Parathyroid adenoma (tissue), 2 donors: ENCODE measurements around the gene AKR1C3.
"Not testable (repeated sequence)": the region's sequence is repeated elsewhere in the genome, so short reads cannot be mapped to it uniquely, and the experiment has no call there.

Experiments
- H2AFZ ChIP-seq: fragments of 300-600 bp; sonication (generic); one replicate; pipeline ENCODE4 v1.7.0; 2017; ENCODE audit warnings: antibody characterized with exemption, mild to moderate bottlenecking
- H3K27ac ChIP-seq: fragments of 300-600 bp; sonication (generic); one replicate; pipeline ENCODE4 v1.7.0; 2017
- H3K27me3 ChIP-seq: fragments of 300-600 bp; sonication (generic); one replicate; pipeline ENCODE4 v1.7.0; 2017; ENCODE audit warnings: low read length; ENCODE audit not compliant: control insufficient read depth, insufficient read depth
- H3K36me3 ChIP-seq: fragments of 300-600 bp; sonication (generic); one replicate; pipeline ENCODE4 v1.7.0; 2017; ENCODE audit warnings: low read length; ENCODE audit not compliant: control insufficient read depth, insufficient read depth
- H3K4me1 ChIP-seq: fragments of 300-600 bp; sonication (generic); one replicate; pipeline ENCODE4 v1.7.0; 2017; ENCODE audit warnings: control low read depth
- H3K4me2 ChIP-seq: fragments of 300-600 bp; sonication (generic); one replicate; pipeline ENCODE4 v1.7.0; 2017; ENCODE audit warnings: low read length
- H3K4me3 ChIP-seq: fragments of 300-600 bp; sonication (generic); one replicate; pipeline ENCODE4 v1.7.0; 2017; ENCODE audit warnings: low read depth, low read length
- H3K79me2 ChIP-seq: fragments of 300-600 bp; sonication (generic); one replicate; pipeline ENCODE4 v1.7.0; 2017; ENCODE audit warnings: control low read depth
- H3K9ac ChIP-seq: fragments of 300-600 bp; sonication (generic); one replicate; pipeline ENCODE4 v1.7.0; 2017; ENCODE audit warnings: mild to moderate bottlenecking
- H3K9me3 ChIP-seq: fragments of 300-600 bp; sonication (generic); one replicate; pipeline ENCODE4 v1.7.0; 2017; ENCODE audit warnings: low read length; ENCODE audit not compliant: control insufficient read depth
- CTCF ChIP-seq: fragments of 300-600 bp; sonication (generic); IDR thresholded peaks from one replicate; pipeline ENCODE4 v1.7.0; 2017; ENCODE audit warnings: antibody characterized with exemption, mild to moderate bottlenecking
- donor health status: primary hyperparathyroidism.

AKR1C3 gene

GRCh38 chr10:5094265-5095205 is at the start of gene AKR1C3:
Gene AKR1C3 (plus strand): TSS chr10:5094414. CDS start chr10:5094445, 31 bp downstream.
- no peaks in the 10 kb centered on the region for H3K27me3 ChIP-seq
- H3K4me2 ChIP-seq, result peak within 1 kb of the TSS; percentile 57
- no peak within 1 kb of the TSS for H3K27ac ChIP-seq
- H3K9me3 ChIP-seq, result no peaks in the 10 kb centered on the region
- peak within 1 kb of the TSS; percentile 44 for H2AFZ ChIP-seq
- TF ChIP-seq CTCF, result peak; percentile 70
- peak within 1 kb of the TSS; percentile 57 for H3K4me3 ChIP-seq
- H3K36me3 ChIP-seq, result no peaks in the 10 kb centered on the region
- H3K79me2 ChIP-seq, result no peaks in the 10 kb centered on the region
- no peak within 1 kb of the TSS for H3K9ac ChIP-seq
- no peaks in the 10 kb centered on the region for H3K4me1 ChIP-seq

GRCh38 chr10:5045095-5045494 is 49.1 kb upstream of the AKR1C3 start:
- Histone ChIP-seq H3K9ac (no peak overlapping the region), H3K27me3 (no peaks in the 10 kb centered on the region), H3K4me2 (no peak overlapping the region), H3K79me2 (no peaks in the 10 kb centered on the region), H3K9me3 (no peaks in the 10 kb centered on the region), H3K27ac (no peak overlapping the region), H3K4me3 (no peak overlapping the region), H3K4me1 (peaks cover 4% of the 10 kb centered on the region), H2AFZ (peak overlapping the region; percentile 38), H3K36me3 (no peaks in the 10 kb centered on the region)
- TF ChIP-seq CTCF, result no peak

GRCh38 chr10:5046410-5046809 is 47.8 kb upstream of the AKR1C3 start:
- H3K27ac ChIP-seq, result no peak overlapping the region
- H3K4me2 ChIP-seq, result no peak overlapping the region
- no peaks in the 10 kb centered on the region for H3K27me3 ChIP-seq
- H3K4me3 ChIP-seq, result no peak overlapping the region
- no peak overlapping the region for H2AFZ ChIP-seq
- peaks cover 4% of the 10 kb centered on the region for H3K4me1 ChIP-seq
- H3K79me2 ChIP-seq, result no peaks in the 10 kb centered on the region
- H3K36me3 ChIP-seq, result no peaks in the 10 kb centered on the region
- H3K9ac ChIP-seq, result no peak overlapping the region
- no peak for TF ChIP-seq CTCF
- no peaks in the 10 kb centered on the region for H3K9me3 ChIP-seq

- not testable (repeated sequence) for H3K27me3 ChIP-seq, H3K4me1 ChIP-seq, H3K27ac ChIP-seq
Observed at GRCh38 chr10:5047055-5047454, 47.2 kb upstream of the AKR1C3 start.

GRCh38 chr10:5047912-5048628 is 46.1 kb upstream of the AKR1C3 start:
- Histone ChIP-seq H3K4me1 (peaks cover 4% of the 10 kb centered on the region), H3K4me3 (no peak overlapping the region), H3K27me3 (no peaks in the 10 kb centered on the region), H2AFZ (no peak overlapping the region), H3K27ac (no peak overlapping the region), H3K4me2 (no peak overlapping the region), H3K9me3 (no peaks in the 10 kb centered on the region), H3K79me2 (no peaks in the 10 kb centered on the region), H3K9ac (no peak overlapping the region), H3K36me3 (no peaks in the 10 kb centered on the region)
- TF ChIP-seq CTCF, result no peak

More at GRCh38 chr10:5047055-5047454, 47.2 kb upstream of the AKR1C3 start:
- not testable (repeated sequence) for H2AFZ ChIP-seq, H3K36me3 ChIP-seq, H3K9ac ChIP-seq, H3K4me2 ChIP-seq, H3K79me2 ChIP-seq, H3K4me3 ChIP-seq, H3K9me3 ChIP-seq

GRCh38 chr10:5052951-5053500 is 41.2 kb upstream of the AKR1C3 start:
- not testable (repeated sequence) for H3K27ac ChIP-seq, H3K4me3 ChIP-seq, H3K27me3 ChIP-seq, H3K9me3 ChIP-seq, H3K79me2 ChIP-seq, H3K9ac ChIP-seq, H3K36me3 ChIP-seq, H3K4me1 ChIP-seq, H3K4me2 ChIP-seq, H2AFZ ChIP-seq

- not testable (repeated sequence) for H3K36me3 ChIP-seq, H3K27ac ChIP-seq, H3K9ac ChIP-seq
Observed at GRCh38 chr10:5054831-5055230, 39.4 kb upstream of the AKR1C3 start.

More at GRCh38 chr10:5054831-5055230, 39.4 kb upstream of the AKR1C3 start:
- H3K9me3 ChIP-seq, H3K4me2 ChIP-seq, H3K4me3 ChIP-seq, H2AFZ ChIP-seq, H3K79me2 ChIP-seq, H3K27me3 ChIP-seq, H3K4me1 ChIP-seq: not testable (repeated sequence)
